Immature natural killer cell (primary cell): ENCODE data around the gene NEDD4. TPM values are rescaled to one million over a fixed set of nuclear protein-coding genes. Genes with fewer than 3 reads are reported as not detected.
"Not testable (repeated sequence)": the region's sequence is repeated elsewhere in the genome, so short reads cannot be mapped to it uniquely, and the experiment has no call there.

Experiments
- DNase-seq, 3 donors: peaks; one replicate each; pipeline ENCODE4 v3.0.0; 2022; ENCODE audit warnings: mixed read lengths in 1 of 3
- H3K27ac Mint-ChIP-seq, 6 donors: one replicate each; pipeline ENCODE4 v1.8.0; 2020; ENCODE audit warnings: mixed read lengths in 6 of 6, mild to moderate bottlenecking in 5 of 6, inconsistent platforms in 4 of 6, moderate library complexity in 3 of 6
- H3K27me3 Mint-ChIP-seq, 3 donors: one replicate each; pipeline ENCODE4 v1.8.0; 2020 to 2021; ENCODE audit warnings: low read depth in 3 of 3, mild to moderate bottlenecking in 3 of 3, mixed read lengths in 3 of 3, moderate library complexity in 3 of 3, inconsistent platforms in 1 of 3
- H3K36me3 Mint-ChIP-seq, 3 donors: one replicate each; pipeline ENCODE4 v1.8.0; 2020; ENCODE audit warnings: mixed read lengths in 3 of 3, inconsistent platforms in 2 of 3, mild to moderate bottlenecking in 2 of 3
- H3K4me1 Mint-ChIP-seq, 2 donors: one replicate each; pipeline ENCODE4 v1.8.0; 2020; ENCODE audit warnings: inconsistent platforms in 2 of 2, mild to moderate bottlenecking in 2 of 2, mixed read lengths in 2 of 2, moderate library complexity in 1 of 2
- H3K4me3 Mint-ChIP-seq, 5 donors: one replicate each; pipeline ENCODE4 v1.8.0; 2020; ENCODE audit warnings: mild to moderate bottlenecking in 5 of 5, mixed read lengths in 5 of 5, inconsistent platforms in 3 of 5, moderate library complexity in 3 of 5
- H3K9me3 Mint-ChIP-seq, 6 donors: one replicate each; pipeline ENCODE4 v1.8.0; 2020; ENCODE audit warnings: mild to moderate bottlenecking in 6 of 6, mixed read lengths in 6 of 6, inconsistent platforms in 4 of 6, moderate library complexity in 3 of 6
- polyA plus RNA-seq, 3 donors: library from polyadenylated mRNA; unstranded; fragments of 300-500 nt; fragmentation: Illumina TruSeq; gene quantifications; one replicate each; pipeline ENCODE4 v1.2.3, GENCODE V29; 2021

The NEDD4 gene
- polyA plus RNA-seq, 3 donors from 2014 or later, result 3.2 to 5.1 (median 3.8) TPM

GRCh38 chr15:55884223-55884622 is 109.2 kb downstream of the NEDD4 start:
- DNase-seq, result no peak
- Mint-ChIP-seq H3K4me1 (peaks cover 0 to 8% of the 10 kb centered on the region in 2 donors), H3K27ac (no peak overlapping the region), H3K36me3 (peaks cover 0 to 5% (median 3%) of the 10 kb centered on the region in 3 donors), H3K27me3 (peaks cover 0 to 2% (median 2%) of the 10 kb centered on the region in 3 donors), H3K9me3 (peaks cover 0 to 8% (median 6%) of the 10 kb centered on the region in 6 donors), H3K4me3 (no peak overlapping the region)

- Mint-ChIP-seq H3K4me1 (peaks cover 0 to 8% of the 10 kb centered on the region in 2 donors), H3K27ac (no peak overlapping the region), H3K36me3 (peaks cover 0 to 2% (median 0%) of the 10 kb centered on the region in 3 donors), H3K9me3 (no peaks in the 10 kb centered on the region), H3K4me3 (no peak overlapping the region), H3K27me3 (peaks cover 0 to 4% (median 0%) of the 10 kb centered on the region in 3 donors)
- DNase-seq, result no peak
These were observed 114.2 kb downstream of the NEDD4 start for GRCh38 chr15:55879181-55879580.

DNA sequence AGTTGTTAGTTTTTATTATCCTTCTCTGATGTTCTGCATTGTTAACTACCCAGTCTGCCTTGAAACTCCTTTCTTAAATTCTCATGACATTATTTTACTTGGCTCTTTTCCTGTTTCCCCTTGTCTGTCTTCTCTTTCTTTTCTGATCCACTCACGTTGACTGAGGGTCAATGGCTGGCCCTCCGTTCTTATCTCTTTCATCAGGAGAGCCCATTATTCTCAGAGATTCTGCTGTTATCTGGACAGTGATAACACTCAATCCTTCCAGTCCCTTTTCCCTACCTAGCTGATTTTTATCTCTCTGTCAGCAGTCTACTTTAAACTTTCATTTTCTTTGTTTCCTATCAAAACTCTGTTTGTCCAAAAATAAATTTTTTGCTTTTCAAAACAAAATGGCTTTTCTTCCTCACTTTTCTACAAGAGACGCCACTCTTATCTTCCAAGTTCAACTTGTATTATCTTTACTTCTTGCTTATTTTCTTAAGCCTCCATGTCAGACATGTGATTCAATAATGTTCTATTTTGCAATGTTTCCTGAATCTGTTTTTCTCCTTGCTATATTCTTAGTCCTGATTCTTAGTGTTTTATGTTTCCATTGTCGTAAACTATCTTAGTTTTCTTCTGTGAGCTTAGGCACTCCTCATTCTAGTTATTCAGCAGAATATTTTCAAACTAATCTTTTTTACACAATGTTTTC is 120.2 kb downstream of the NEDD4 start:
- Mint-ChIP-seq H3K9me3 (no peaks in the 10 kb centered on the region), H3K36me3 (peaks cover 0 to 12% (median 4%) of the 10 kb centered on the region in 3 donors), H3K4me3 (no peak overlapping the region), H3K27ac (no peak overlapping the region), H3K4me1 (no peaks in the 10 kb centered on the region), H3K27me3 (peaks cover 0 to 7% (median 0%) of the 10 kb centered on the region in 3 donors)
- no peak for DNase-seq

DNA sequence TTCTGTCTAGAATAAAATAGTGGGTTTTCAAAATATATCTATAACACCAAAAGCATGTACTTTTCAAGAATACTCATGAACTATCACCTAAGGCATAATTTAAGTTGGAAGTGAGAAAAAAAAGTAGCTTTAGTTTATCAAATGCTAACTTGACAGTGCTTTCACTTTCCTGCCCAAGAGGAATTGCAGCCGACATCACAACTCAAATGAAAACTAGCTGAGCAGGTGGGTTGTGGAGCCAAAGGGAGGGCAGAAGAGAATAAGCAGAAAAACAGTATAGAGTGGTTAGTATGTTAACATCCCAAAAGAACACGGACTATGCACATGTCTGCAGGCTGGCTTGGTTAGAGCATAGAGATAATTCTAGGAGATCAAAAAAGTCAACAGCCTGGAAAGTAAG is 120.9 kb downstream of the NEDD4 start:
- Mint-ChIP-seq H3K4me3 (no peak overlapping the region), H3K27ac (no peak overlapping the region), H3K9me3 (no peaks in the 10 kb centered on the region), H3K4me1 (no peaks in the 10 kb centered on the region), H3K36me3 (peaks cover 0 to 12% (median 4%) of the 10 kb centered on the region in 3 donors), H3K27me3 (peaks cover 0 to 7% (median 0%) of the 10 kb centered on the region in 3 donors)
- no peak for DNase-seq

DNA sequence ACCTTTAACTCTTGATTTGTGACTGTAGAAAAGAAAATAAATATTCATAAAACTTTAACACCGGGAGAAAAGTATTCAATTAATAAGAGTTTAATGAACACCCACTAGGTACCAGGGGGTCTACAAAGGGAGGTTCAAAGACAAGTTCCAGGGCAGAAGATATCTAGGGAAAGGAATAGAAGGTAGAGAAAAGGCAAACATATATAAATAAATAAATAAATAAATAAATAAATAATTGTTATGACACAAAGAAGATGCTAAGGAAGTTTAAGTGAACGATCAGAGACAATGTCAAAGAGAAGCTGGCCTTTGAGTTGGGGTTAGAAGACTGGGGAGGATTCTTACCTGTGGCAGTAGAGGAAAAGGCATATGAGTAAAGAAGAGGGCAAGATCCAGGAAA is 123.8 kb downstream of the NEDD4 start:
- H3K4me3 Mint-ChIP-seq, result no peak overlapping the region
- no peak overlapping the region for H3K27ac Mint-ChIP-seq

DNA sequence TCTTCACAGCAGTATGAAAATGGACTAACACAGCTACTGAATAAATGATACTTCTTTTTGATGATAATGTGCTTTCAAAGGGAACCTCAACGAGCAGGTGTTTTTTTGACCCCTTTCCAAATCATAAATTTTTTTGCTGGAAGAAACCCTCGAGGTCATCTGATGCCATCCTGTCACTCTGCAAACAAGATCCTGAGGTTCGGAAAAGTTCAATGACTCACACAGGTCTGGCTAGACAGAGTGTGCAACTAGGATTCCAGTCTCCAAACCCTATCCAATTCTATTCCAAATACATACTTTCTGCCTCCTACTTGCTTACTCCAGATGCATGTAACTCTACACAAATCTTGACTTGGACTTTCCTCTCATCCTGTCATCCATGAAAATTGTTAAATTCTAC is 124.7 kb downstream of the NEDD4 start:
- H3K27ac Mint-ChIP-seq, result no peak overlapping the region
- no peaks in the 10 kb centered on the region for H3K9me3 Mint-ChIP-seq
- H3K4me3 Mint-ChIP-seq, result no peak overlapping the region
- no peak for DNase-seq
- no peaks in the 10 kb centered on the region for H3K4me1 Mint-ChIP-seq
- H3K27me3 Mint-ChIP-seq, result peaks cover 0 to 2% (median 0%) of the 10 kb centered on the region in 3 donors
- peaks cover 0 to 12% (median 4%) of the 10 kb centered on the region in 3 donors for H3K36me3 Mint-ChIP-seq

More for the DNA sequence above, 123.8 kb downstream of the NEDD4 start:
- Mint-ChIP-seq H3K27me3 (peaks cover 0 to 2% (median 0%) of the 10 kb centered on the region in 3 donors), H3K9me3 (no peaks in the 10 kb centered on the region), H3K36me3 (peaks cover 0 to 12% (median 4%) of the 10 kb centered on the region in 3 donors), H3K4me1 (no peaks in the 10 kb centered on the region)
- DNase-seq, result no peak

DNA sequence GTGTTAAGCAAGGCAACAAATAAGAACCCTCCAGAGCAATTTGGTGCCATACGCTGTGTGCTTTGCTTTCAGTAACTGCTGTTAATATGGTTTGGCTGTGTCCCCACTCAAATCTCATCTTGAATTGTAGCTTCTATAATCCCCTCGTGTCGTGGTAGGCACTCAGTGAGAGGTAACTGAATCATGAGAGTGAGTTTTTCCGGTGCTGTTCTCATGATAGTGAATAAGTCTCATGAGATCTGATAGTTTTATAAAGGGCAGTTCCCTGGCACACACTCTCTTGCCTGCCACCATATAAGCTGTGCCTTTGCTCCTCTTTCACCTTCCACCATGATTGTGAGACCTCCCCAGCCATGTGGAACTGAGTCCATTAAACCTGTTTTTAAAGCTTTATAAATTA is 125.1 kb downstream of the NEDD4 start:
- H3K27me3 Mint-ChIP-seq, H3K27ac Mint-ChIP-seq, H3K36me3 Mint-ChIP-seq, H3K9me3 Mint-ChIP-seq, H3K4me1 Mint-ChIP-seq, DNase-seq, H3K4me3 Mint-ChIP-seq: not testable (repeated sequence)

GRCh38 chr15:55863911-55864310 is 129.5 kb downstream of the NEDD4 start:
- H3K27me3 Mint-ChIP-seq, result no peaks in the 10 kb centered on the region
- no peak overlapping the region for H3K4me3 Mint-ChIP-seq
- H3K27ac Mint-ChIP-seq, result no peak overlapping the region
- no peaks in the 10 kb centered on the region for H3K4me1 Mint-ChIP-seq
- DNase-seq, result no peak
- peaks cover 0 to 18% (median 17%) of the 10 kb centered on the region in 3 donors for H3K36me3 Mint-ChIP-seq
- H3K9me3 Mint-ChIP-seq, result no peaks in the 10 kb centered on the region

- Mint-ChIP-seq H3K27me3 (no peaks in the 10 kb centered on the region), H3K4me3 (no peak overlapping the region), H3K36me3 (peaks cover 0 to 23% (median 21%) of the 10 kb centered on the region in 3 donors), H3K9me3 (no peaks in the 10 kb centered on the region), H3K4me1 (no peaks in the 10 kb centered on the region), H3K27ac (no peak overlapping the region)
- no peak for DNase-seq
These were observed 132.3 kb downstream of the NEDD4 start for GRCh38 chr15:55861115-55861514.

DNA sequence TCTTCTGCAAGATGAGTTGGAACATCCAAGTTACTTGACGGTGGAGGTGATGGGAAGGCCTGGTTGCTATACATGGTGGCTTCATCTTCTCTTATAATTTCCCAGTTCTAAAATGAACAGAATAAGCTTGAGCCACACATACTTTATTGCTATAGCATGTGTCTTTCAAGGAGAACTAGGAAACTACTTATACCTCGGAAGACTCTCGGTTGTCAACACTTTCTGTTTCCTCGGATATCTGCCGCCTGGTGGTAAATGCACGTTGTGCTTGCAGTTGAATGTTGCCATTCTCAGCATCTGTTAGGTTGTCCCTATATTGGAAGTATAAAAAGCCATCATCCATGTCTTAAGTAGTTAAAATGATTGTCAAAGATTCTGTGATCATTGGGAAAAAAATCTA is 132.9 kb downstream of the NEDD4 start:
- H3K4me3 Mint-ChIP-seq, result no peak overlapping the region
- H3K27me3 Mint-ChIP-seq, result no peaks in the 10 kb centered on the region
- DNase-seq, result no peak
- no peak overlapping the region for H3K27ac Mint-ChIP-seq
- peaks cover 0 to 23% (median 21%) of the 10 kb centered on the region in 3 donors for H3K36me3 Mint-ChIP-seq
- H3K4me1 Mint-ChIP-seq, result no peaks in the 10 kb centered on the region
- H3K9me3 Mint-ChIP-seq, result no peaks in the 10 kb centered on the region

DNA sequence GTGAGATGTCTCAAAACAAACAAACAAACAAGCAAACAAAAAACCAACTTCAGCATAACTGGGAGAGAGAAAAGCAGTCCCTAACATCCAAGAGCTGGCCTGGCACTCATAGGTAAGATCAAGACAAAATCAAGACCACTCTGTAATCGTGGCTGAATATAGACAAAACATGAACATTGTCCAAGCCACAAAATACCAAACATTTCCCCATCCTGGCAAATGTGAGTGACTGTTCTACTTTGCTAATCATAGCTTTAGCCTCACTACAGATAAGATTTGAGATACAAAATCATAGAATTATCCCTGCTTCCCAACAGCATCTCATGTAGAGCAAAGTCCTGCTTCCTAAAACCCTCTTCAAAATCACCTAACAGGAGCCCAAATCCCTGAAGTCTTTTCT is 133.7 kb downstream of the NEDD4 start:
- peaks cover 0 to 2% (median 0%) of the 10 kb centered on the region in 6 donors for H3K9me3 Mint-ChIP-seq
- no peaks in the 10 kb centered on the region for H3K4me1 Mint-ChIP-seq
- H3K27ac Mint-ChIP-seq, result no peak overlapping the region
- H3K4me3 Mint-ChIP-seq, result no peak overlapping the region
- H3K27me3 Mint-ChIP-seq, result no peaks in the 10 kb centered on the region
- peaks cover 0 to 26% (median 23%) of the 10 kb centered on the region in 3 donors for H3K36me3 Mint-ChIP-seq
- DNase-seq, result no peak

DNA sequence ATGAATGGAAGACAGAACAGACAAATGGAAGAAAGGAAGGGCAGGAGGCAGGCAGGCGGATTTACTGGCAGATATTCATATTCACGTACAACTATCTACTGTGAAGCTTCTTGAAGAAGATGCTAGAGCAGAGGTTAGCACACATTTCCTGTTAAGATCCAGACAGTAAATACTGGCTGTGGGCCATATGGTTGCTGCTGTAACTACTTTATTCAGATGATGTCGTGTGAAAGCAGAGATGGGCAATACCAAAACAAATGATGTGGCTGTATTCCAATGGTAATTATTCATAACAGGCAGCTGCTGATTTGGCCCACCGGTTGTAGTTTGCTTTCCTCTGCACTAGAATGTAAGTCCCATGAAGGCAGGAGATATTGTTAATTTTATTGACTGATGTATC is 134.8 kb downstream of the NEDD4 start:
- Mint-ChIP-seq H3K9me3 (peaks cover 0 to 2% (median 0%) of the 10 kb centered on the region in 6 donors), H3K27me3 (no peaks in the 10 kb centered on the region), H3K4me1 (no peaks in the 10 kb centered on the region), H3K36me3 (peaks cover 0 to 26% (median 23%) of the 10 kb centered on the region in 3 donors), H3K27ac (no peak overlapping the region), H3K4me3 (no peak overlapping the region)
- no peak for DNase-seq

GRCh38 chr15:55856506-55857164 is 136.8 kb downstream of the NEDD4 start:
- Mint-ChIP-seq H3K9me3 (peaks cover 0 to 2% (median 0%) of the 10 kb centered on the region in 6 donors), H3K36me3 (peaks cover 0 to 23% (median 22%) of the 10 kb centered on the region in 3 donors), H3K4me3 (no peak overlapping the region), H3K27ac (no peak overlapping the region), H3K27me3 (no peaks in the 10 kb centered on the region), H3K4me1 (no peaks in the 10 kb centered on the region)
- DNase-seq, result no peak

DNA sequence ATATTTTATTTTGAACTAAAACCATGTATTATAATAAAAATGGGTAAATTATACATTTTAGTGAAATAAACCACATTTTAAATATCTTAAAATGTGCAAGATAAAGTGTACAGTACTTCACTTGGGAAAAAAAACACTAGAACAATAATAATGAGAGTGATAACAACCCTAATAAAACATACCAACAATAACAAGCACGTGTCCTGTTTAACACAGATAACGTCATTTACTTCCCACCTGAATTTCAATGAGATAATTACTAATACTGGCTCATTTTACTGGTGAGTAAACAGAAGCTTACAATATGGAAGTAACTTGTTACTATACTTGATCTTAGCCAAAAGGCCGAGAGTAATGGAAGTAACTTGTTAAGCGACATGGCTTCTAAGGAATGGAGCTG is 140.3 kb downstream of the NEDD4 start:
- no peak for DNase-seq
- no peaks in the 10 kb centered on the region for H3K27me3 Mint-ChIP-seq
- peaks cover 0 to 10% (median 10%) of the 10 kb centered on the region in 3 donors for H3K36me3 Mint-ChIP-seq
- no peak overlapping the region for H3K27ac Mint-ChIP-seq
- no peaks in the 10 kb centered on the region for H3K4me1 Mint-ChIP-seq
- H3K9me3 Mint-ChIP-seq, result peaks cover 0 to 2% (median 0%) of the 10 kb centered on the region in 6 donors
- H3K4me3 Mint-ChIP-seq, result no peak overlapping the region
